C4-2B (cell line): Measurements from ENCODE around the gene GRIN1.

ENCODE experiments used
- H3K27ac ChIP-seq: fragments of 450-650 bp; 2 replicates; pipeline ENCODE4 v1.5.1; 2017
- ZFX ChIP-seq: fragments of 450-650 bp; IDR thresholded peaks from 2 replicates; pipeline ENCODE4 v1.6.1; 2017
- TF ChIP-seq, protein P1 (sequence below): fragments of 450-650 bp; conservative IDR thresholded peaks from 2 replicates; pipeline ENCODE4 v1.5.1; 2017; ENCODE audit warnings: mild to moderate bottlenecking

The GRIN1 gene

DNA sequence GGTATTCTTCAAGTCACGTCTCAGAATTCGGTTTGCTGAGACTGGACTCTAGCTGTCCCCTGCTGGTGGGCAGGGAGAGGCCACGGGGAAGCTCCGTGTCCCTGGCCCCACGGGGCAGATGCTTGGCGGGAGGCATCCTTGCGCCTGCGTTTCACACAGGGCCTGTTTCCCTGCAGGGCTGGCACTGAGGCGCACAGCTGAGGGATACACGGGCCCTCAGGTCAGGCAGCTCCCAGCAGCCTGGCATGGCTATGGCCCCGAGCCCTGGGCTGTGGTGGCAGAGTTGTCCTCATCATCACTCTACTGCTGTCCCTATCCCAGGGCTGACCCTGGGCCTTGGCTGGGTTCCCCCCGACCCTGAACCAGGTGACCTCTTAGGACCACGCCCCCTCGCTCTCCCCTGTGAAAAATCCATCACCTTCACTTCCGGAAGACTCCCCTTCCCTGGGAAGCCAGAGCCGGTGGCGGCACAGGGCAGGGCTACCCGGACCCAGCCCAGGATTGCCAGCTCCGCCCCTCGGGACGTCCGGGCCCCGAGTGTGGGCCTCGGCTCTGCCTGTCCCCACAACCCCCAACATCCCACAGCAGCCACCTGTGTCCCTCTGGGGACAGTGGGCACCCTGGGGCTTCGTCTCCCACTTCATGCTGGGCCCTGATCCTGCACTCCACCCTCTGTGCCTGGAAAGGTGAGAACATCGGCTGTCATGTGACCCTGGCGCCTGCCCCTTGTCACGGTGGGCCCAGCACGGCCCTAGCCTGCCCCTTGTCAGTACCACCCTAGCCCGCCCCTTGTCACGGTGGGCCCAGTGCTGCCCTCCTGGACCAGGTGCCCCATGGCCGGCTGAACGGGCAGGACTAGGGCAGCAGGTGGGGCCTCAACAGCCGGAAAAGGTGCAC is 29.5 kb upstream of the GRIN1 start:
- TF ChIP-seq ZFX = no peak
- TF ChIP-seq, protein P1, sequence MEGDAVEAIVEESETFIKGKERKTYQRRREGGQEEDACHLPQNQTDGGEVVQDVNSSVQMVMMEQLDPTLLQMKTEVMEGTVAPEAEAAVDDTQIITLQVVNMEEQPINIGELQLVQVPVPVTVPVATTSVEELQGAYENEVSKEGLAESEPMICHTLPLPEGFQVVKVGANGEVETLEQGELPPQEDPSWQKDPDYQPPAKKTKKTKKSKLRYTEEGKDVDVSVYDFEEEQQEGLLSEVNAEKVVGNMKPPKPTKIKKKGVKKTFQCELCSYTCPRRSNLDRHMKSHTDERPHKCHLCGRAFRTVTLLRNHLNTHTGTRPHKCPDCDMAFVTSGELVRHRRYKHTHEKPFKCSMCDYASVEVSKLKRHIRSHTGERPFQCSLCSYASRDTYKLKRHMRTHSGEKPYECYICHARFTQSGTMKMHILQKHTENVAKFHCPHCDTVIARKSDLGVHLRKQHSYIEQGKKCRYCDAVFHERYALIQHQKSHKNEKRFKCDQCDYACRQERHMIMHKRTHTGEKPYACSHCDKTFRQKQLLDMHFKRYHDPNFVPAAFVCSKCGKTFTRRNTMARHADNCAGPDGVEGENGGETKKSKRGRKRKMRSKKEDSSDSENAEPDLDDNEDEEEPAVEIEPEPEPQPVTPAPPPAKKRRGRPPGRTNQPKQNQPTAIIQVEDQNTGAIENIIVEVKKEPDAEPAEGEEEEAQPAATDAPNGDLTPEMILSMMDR = no peak
- no peak overlapping the region for H3K27ac ChIP-seq

DNA sequence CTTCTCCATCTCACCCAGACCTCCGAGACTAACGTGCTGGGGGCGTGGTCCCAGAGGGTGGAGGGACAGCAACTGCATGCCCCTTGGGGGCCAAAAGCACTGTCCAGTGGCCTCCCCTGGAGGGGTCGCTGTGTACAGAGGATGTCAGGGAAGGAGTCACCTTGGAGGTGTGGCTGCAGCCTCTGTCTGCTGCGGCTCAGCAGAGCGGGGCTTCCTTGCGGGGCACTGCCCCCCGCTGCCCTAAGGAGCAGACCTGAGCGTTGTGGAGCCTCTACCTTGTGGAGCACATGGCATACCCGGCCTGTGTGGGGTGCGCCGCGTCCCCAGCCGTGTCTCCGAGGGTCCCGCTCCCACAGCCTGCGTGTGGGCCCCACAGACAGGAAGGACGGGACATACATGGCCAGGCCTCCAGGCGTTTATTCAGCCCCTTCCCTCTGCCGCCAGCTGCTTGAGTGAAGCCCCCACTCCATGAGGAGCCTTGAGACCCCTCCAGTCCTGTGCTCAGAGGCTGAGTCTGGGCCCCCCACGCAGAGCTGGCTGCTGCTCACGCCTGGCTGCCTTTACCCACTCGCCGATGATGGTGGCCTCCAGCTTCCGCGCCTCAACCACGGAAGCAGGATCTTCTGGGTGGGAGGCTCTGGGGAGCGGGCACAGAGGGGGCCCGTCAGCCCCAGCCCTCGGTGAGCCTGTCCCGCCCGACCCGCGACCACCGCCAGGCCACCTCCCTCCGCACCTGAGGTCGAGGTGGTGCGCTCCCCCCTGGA is 28.6 kb upstream of the GRIN1 start:
- H3K27ac ChIP-seq = no peak overlapping the region
- TF ChIP-seq, protein P1 = no peak
- no peak for TF ChIP-seq ZFX

DNA sequence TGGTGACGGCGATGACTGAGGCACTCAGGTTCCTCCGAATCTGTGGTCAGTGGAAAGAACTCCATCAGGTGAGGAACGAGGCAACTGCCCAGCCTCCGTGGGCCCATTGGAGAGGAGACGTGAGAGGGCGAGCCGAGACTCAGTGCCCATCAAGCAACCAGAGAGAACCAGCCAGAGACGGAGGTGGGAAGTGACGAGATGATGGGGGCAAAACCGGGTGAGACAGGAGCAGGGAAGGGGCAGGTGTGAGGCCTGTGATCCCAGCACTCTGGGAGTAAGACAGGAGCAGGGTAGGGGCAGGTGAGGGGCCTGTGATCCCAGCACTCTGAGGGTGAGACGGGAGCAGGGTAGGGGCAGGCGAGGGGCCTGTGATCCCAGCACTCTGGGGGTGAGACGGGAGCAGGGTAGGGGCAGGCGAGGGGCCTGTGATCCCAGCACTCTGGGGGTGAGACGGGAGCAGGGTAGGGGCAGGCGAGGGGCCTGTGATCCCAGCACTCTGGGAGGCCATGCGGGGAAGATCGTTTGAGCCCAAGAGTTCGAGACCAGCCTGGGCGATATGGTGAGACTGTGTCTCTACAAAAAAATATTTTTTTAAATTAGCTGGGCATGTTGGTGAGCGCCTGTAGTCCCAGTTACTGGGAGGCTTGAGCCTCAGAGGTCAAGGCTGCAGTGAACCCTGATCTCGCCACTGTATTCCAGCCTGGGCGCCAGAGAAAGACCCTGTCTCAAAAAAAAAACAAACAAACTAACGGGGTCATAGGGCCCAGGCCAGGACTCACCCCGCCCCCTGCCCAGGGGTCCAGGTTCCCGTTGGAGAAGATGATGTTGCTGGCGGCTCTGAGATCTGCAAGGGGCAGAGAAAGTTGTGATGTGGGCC is 27.8 kb upstream of the GRIN1 start:
- H3K27ac ChIP-seq = no peak overlapping the region
- TF ChIP-seq, protein P1 = no peak
- TF ChIP-seq ZFX = no peak

DNA sequence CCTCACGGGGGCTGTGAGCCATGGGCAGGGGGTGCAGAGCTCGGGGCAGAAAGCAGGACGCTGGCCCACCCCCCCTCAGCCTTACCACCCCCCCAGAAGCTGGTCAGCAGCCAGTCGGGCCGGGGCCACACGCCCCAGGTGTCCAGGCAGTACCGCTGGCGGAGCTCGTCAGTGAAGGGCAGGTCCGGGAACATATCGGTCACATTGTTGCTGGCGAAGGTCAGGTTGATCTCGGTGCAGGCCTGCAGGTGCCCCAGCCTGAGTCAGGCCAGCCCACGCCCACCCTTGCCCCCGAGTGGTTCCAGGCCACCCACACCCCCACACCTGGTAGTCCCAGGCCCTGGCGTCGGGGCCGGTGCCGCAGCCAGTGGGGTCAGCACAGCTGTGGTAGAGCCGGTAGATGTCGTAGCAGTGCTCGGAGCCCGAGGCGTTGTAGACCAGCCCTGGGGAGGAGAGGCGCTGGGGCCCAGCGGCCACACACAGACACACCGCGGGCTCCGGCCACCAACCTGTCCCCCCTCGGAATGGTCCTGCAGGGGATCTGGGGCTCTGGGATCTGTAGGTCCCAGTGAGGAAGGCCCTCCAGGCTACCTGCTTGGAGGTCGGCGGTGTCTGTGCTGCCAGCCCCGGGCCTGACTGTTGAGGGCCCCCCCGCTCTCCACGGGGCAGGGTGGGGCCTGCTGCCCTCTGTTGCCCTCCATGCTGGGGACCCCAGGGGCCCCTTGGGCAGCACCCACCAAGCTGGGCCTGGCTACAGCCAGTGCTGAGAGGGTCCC is 27.0 kb upstream of the GRIN1 start:
- no peak overlapping the region for H3K27ac ChIP-seq
- TF ChIP-seq, protein P1 = no peak
- no peak for TF ChIP-seq ZFX

DNA sequence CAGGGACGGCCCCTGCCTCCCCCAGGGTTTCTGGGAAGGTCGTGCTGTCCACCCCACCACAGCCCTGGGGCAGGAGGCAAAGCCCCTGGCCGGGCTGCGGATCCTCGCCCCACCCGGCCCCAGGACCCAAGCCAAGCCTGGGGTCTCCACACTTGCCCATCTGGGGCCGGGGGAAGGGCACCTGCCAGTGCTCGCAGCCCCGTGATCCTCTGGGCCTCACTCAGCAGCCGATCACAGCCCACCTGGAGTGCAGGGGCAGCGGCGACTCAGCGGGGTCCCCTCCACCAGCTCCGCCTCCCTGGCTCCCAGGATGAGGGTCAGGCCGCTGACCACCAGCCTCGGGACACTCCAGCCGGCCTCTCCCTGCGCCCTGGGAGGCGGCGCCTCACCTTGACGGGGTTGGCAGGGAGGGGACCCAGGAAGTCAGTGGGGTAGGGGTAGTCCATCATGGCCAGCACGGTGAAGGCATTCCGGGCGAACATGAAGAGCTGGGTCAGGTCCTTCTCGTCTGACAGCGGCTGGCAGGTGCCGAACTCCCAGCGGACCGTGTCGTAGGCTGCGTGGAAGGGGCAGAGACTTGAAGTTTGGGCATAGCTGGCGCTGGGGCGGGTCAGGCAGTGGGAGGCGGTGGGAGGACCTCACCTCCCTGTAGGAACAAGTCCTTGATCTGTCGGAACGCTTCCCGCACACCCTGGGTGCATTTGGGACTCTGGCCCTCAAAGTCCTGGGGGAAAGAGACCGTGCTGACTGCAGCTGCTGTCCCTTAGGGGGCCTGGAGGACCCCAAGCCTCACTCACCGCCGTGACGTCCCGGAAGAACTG is 26.2 kb upstream of the GRIN1 start:
- no peak overlapping the region for H3K27ac ChIP-seq

More for the DNA sequence above, 26.2 kb upstream of the GRIN1 start:
- TF ChIP-seq ZFX = no peak
- TF ChIP-seq, protein P1 = no peak
